ENCODE data around the gene PCP4L1. TPM values are rescaled to one million over a fixed set of nuclear protein-coding genes. Genes with fewer than 3 reads are reported as not detected.

Gene PCP4L1
- total RNA-seq, 2 experiments from 2014 or later = 0.21 to 0.27 TPM

DNA sequence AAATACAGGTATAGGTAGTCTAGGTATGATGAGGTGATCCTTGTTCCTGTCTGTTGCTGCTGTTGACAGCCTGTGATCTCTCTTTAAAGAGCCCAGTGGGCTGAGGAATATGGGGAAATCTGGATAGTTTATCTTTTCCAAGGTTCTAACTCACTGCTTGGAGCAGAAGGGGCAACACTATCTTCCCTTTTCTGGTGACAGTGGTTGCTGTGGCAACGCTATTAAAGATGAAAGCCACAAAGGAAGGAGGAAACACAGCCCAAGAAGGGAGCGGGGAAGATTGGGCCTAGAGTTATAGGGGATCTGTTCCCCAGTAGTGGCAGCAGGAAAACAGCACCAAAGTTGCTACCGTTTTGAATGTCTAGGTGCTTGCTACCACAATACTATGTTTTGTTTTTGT lies 8.8 kb downstream of the PCP4L1 start:
- H3K27me3 Mint-ChIP-seq = peaks cover 5% of the 10 kb centered on the region
- no peaks in the 10 kb centered on the region for H3K36me3 Mint-ChIP-seq (ENCODE audit: low read depth)
- no peak overlapping the region for H3K27ac Mint-ChIP-seq
- ChIA-PET CTCF (interaction anchor here (0.6 to 1.2 kb wide), 2 partner anchors 9 to 15 kb away, joined by 3 to 5 read pairs; partner anchors contain the start of gene PCP4L1), POLR2A (no interaction called here)
- DNase-seq = no peak
- no peak for ATAC-seq
- no peaks in the 10 kb centered on the region for H3K4me1 Mint-ChIP-seq
- H3K9me3 Mint-ChIP-seq (ENCODE audit: low read depth) = no peaks in the 10 kb centered on the region
- H3K4me3 Mint-ChIP-seq = no peak overlapping the region
- intact Hi-C loops (cut with DNase I, micrococcal nuclease) = no loop called here

DNA sequence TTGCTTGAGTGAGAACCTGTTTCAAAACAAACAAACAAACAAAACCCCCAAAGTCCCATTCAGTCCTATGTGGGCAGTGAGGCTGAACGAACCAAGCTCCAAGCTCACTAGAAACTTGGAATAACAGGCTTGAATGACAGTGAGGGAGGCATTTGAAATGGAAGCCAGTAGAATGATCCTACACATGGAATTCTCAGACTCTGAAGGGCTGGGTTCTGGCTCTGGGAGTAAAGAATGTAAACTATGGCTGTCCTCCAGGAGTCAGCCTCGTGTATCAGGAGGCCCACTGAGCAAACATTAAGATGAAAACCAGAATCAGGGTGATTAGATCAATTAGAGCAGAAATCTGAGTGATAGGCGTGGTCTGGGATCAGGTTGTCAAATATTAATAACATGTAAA lies 14.9 kb downstream of the PCP4L1 start:
- no peak overlapping the region for H3K27ac Mint-ChIP-seq
- H3K27me3 Mint-ChIP-seq = peaks cover 5% of the 10 kb centered on the region
- no peaks in the 10 kb centered on the region for H3K4me1 Mint-ChIP-seq
- DNase-seq = no peak
- H3K9me3 Mint-ChIP-seq (ENCODE audit: low read depth) = no peaks in the 10 kb centered on the region
- intact Hi-C loops (cut with DNase I, micrococcal nuclease) = no loop called here
- POLR2A ChIA-PET = no interaction called here
- CTCF ChIA-PET = interaction anchor here (1.0 kb wide), 1 partner anchor 60 kb away, joined by 3 read pairs; no protein-coding TSS in a partner anchor
- H3K36me3 Mint-ChIP-seq (ENCODE audit: low read depth) = no peaks in the 10 kb centered on the region
- ATAC-seq = no peak
- no peak overlapping the region for H3K4me3 Mint-ChIP-seq

DNA sequence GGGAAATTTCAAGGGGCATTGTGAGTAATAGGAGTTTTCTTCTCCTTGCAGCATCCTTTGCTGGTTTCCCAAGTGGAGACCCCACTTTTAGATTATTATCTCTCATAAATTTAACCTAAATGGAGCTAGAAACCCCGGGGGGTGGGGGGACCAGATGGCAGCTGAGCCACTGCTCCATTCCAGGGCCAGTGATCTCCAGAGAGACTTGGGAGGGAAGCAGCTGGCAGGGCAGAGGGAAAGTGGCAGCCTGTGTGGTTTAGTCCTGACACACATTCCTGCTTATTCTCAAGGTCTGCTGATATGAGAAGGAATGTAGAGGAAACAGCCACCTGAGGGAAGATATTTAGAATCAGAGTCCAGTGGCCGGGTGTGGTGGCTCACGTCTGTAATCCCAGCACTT lies 16.3 kb downstream of the PCP4L1 start:
- CTCF ChIA-PET = no interaction called here
- ATAC-seq (no peak), DNase-seq (no peak)
- intact Hi-C loops (cut with DNase I, micrococcal nuclease) = no loop called here
- Mint-ChIP-seq H3K9me3 (ENCODE audit: low read depth) (no peaks in the 10 kb centered on the region), H3K4me3 (no peak overlapping the region), H3K4me1 (no peaks in the 10 kb centered on the region), H3K36me3 (ENCODE audit: low read depth) (no peaks in the 10 kb centered on the region), H3K27ac (no peak overlapping the region), H3K27me3 (peaks cover 3% of the 10 kb centered on the region)
- POLR2A ChIA-PET = no interaction called here

DNA sequence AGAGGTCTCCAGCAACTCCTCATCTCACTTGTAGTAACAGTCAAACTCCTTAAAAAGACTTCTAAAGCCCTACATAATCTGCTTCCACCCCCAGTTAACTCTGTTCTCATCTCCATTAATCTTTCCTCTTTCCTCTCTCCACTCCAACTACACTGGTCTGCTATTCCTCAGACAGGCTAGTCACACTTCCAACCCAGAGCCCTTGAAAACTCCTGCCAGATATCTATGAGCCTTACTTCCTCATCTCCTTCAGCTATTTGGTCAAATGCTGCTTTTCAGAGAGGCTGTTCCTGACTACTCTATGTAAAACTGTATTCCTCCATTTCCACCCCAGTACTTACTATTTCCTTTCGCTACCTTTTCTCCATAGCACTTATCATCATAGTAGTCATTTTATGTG lies 24.4 kb downstream of the PCP4L1 start:
- DNase-seq (no peak), ATAC-seq (no peak)
- CTCF ChIA-PET = interaction anchor here (1.0 to 2.1 kb wide), 6 partner anchors 9 to 117 kb away, joined by 3 to 10 read pairs (median 4); no protein-coding TSS in a partner anchor
- H3K27ac Mint-ChIP-seq = no peak overlapping the region
- no peaks in the 10 kb centered on the region for H3K36me3 Mint-ChIP-seq (ENCODE audit: low read depth)
- H3K4me1 Mint-ChIP-seq = no peaks in the 10 kb centered on the region
- H3K9me3 Mint-ChIP-seq (ENCODE audit: low read depth) = no peaks in the 10 kb centered on the region
- intact Hi-C loops (cut with DNase I, micrococcal nuclease) = no loop called here
- POLR2A ChIA-PET = no interaction called here
- no peaks in the 10 kb centered on the region for H3K27me3 Mint-ChIP-seq
- no peak overlapping the region for H3K4me3 Mint-ChIP-seq

DNA sequence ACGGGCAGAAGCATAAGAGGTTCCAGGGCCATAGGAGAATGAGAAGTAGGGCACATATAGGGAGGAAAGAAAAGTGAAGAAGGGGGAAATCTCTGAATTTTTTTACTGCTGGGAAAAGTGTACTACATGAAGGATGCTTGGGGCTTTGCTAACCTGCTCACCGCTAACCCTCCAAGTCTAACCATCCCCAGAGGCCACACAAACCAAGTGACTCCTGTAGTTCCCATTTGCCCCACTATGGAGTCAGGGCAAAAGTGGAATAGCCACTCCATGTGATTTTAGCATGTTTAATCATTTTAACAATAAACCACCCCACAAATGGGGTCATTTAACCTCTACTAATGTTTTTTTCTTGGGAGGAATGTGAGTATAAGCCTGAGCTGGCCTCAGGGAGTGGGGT lies 26.6 kb downstream of the PCP4L1 start:
- intact Hi-C loops (cut with DNase I, micrococcal nuclease) = no loop called here
- ATAC-seq (no peak), DNase-seq (no peak)
- CTCF ChIA-PET = interaction anchor here (1.1 to 3.2 kb wide), 3 partner anchors 21 to 60 kb away, joined by 3 to 7 read pairs (median 3); partner anchors contain the start of gene TOMM40L
- Mint-ChIP-seq H3K27me3 (no peaks in the 10 kb centered on the region), H3K9me3 (ENCODE audit: low read depth) (no peaks in the 10 kb centered on the region), H3K4me3 (no peak overlapping the region), H3K4me1 (no peaks in the 10 kb centered on the region), H3K36me3 (ENCODE audit: low read depth) (no peaks in the 10 kb centered on the region), H3K27ac (no peak overlapping the region)
- POLR2A ChIA-PET = no interaction called here

DNA sequence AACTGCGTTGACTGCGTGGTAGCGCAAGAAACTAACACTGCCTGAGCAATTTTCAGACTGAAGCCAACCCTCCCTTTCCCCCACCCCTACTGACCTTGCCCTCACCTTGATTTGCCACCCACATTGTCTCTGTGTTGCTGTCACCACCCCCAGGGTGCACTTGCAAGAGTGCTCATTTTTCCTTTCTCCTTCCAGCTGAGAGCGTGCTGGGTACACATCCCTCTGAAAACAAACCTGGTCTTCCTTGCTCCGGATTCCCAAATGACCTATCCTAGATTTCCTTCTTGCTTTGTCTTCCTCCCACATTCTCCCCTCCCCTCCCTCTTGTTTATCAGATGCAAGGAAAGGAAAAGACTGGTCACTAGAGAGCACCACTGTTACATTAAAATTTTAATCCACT lies 27.0 kb downstream of the PCP4L1 start:
- Mint-ChIP-seq H3K4me3 (no peak overlapping the region), H3K9me3 (ENCODE audit: low read depth) (no peaks in the 10 kb centered on the region), H3K36me3 (ENCODE audit: low read depth) (no peaks in the 10 kb centered on the region), H3K27ac (no peak overlapping the region), H3K4me1 (no peaks in the 10 kb centered on the region), H3K27me3 (no peaks in the 10 kb centered on the region)
- ChIA-PET POLR2A (no interaction called here), CTCF (interaction anchor here (1.1 to 3.2 kb wide), 2 partner anchors 36 to 60 kb away, joined by 3 to 7 read pairs; partner anchors contain the start of gene TOMM40L)
- DNase-seq (no peak), ATAC-seq (no peak)
- intact Hi-C loops (cut with DNase I, micrococcal nuclease) = no loop called here

DNA sequence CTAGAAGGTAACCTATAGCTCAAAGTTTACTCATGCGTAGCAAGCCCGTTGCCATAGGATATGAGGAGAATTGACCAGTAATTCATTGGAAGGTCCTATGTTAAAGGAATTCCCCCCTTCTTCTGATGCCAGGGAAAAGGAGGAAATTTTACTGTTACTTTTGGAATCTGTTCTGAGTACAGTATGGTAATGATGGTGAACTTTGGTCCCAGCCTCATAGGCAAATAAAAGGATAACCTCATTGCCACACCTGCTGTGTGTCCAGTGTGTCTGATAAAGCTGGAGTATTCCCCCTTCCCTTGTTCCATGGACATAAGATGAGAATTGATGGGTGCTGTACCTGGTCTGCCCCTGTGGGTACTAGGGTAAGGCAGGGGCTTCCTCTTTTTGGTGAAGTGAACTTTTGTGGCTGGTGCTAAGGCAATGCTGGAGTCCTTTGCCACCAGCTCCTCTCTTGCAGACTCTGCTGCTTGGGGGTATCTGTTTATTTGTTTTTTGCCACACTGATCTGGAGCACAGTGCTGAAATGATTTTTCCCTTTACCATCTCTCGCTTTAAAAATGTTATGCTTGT lies 29.0 kb downstream of the PCP4L1 start:
- no peak overlapping the region for H3K27ac Mint-ChIP-seq
- POLR2A ChIA-PET = interaction anchor here (0.6 kb wide), 1 partner anchor 119 kb away, joined by 4 read pairs; no protein-coding TSS in a partner anchor

DNA sequence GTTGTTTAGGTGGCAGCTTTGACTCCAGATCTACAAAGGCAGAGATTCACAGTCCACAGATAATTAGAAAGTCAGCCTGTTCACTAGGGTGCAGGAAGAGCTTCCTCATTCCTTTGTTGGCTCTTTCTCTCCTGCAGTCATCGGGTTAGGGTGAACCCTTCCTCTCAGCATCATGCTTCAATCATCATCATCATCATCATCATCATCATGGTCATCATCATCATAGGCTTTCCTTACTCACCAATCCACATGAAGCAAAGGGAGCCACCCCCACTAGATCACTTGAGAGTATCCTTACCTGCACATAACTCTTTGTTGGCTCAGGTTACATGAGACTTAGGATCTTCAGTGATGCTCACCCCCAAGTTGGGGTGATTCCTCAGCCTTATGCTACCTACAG lies 32.2 kb downstream of the PCP4L1 start:
- Mint-ChIP-seq H3K27ac (no peak overlapping the region), H3K4me1 (no peaks in the 10 kb centered on the region), H3K9me3 (ENCODE audit: low read depth) (no peaks in the 10 kb centered on the region), H3K36me3 (ENCODE audit: low read depth) (no peaks in the 10 kb centered on the region), H3K27me3 (no peaks in the 10 kb centered on the region), H3K4me3 (no peak overlapping the region)
- no peak for DNase-seq
- ATAC-seq = no peak
- POLR2A ChIA-PET = interaction anchor here (0.7 kb wide), 2 partner anchors 65 to 125 kb away, joined by 3 to 5 read pairs; partner anchors contain the start of gene TOMM40L
- CTCF ChIA-PET = interaction anchor here (0.5 to 4.2 kb wide), 37 partner anchors 8 to 1123 kb away, joined by 3 to 27 read pairs (median 4); partner anchors contain the start of genes NDUFS2, PPOX, SDHC and TOMM40L
- intact Hi-C loops (cut with DNase I, micrococcal nuclease) = loop anchor here (1.0 kb wide), 2 partner anchors 63 to 98 kb away; no protein-coding TSS in a partner anchor

More for the DNA sequence above, 29.0 kb downstream of the PCP4L1 start:
- no peak for DNase-seq
- CTCF ChIA-PET = interaction anchor here (0.5 to 3.2 kb wide), 5 partner anchors 8 to 665 kb away, joined by 3 to 7 read pairs (median 4); partner anchors contain the start of gene TOMM40L
- Mint-ChIP-seq H3K9me3 (ENCODE audit: low read depth) (no peaks in the 10 kb centered on the region), H3K36me3 (ENCODE audit: low read depth) (no peaks in the 10 kb centered on the region), H3K27me3 (no peaks in the 10 kb centered on the region), H3K4me3 (no peak overlapping the region), H3K4me1 (no peaks in the 10 kb centered on the region)
- ATAC-seq = no peak
- intact Hi-C loops (cut with DNase I, micrococcal nuclease) = no loop called here

DNA sequence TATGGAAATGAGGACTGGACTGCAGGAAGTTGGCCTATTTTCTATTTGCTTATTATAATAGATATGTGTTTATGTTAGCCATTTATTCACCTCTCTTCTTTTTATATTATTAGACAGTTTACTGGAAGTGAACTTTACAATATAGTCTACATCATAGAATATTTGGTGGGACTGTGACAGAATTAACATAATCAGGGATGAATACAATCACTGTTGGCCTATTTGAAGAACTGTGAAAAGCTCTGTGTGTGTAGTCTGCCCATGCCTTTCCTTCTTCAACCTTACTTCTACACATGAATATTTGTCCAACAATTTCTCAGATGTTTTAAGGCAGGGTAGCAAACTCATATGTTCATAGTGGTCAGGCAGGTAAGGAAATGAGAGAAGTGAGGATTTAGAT lies 38.9 kb downstream of the PCP4L1 start:
- Mint-ChIP-seq H3K27ac (no peak overlapping the region), H3K36me3 (ENCODE audit: low read depth) (no peaks in the 10 kb centered on the region), H3K27me3 (no peaks in the 10 kb centered on the region), H3K9me3 (ENCODE audit: low read depth) (no peaks in the 10 kb centered on the region), H3K4me3 (no peak overlapping the region), H3K4me1 (no peaks in the 10 kb centered on the region)
- DNase-seq (no peak), ATAC-seq (no peak)
- intact Hi-C loops (cut with DNase I, micrococcal nuclease) = no loop called here
- CTCF ChIA-PET = interaction anchor here (0.6 kb wide), 1 partner anchor 86 kb away, joined by 3 read pairs; no protein-coding TSS in a partner anchor
- POLR2A ChIA-PET = no interaction called here

DNA sequence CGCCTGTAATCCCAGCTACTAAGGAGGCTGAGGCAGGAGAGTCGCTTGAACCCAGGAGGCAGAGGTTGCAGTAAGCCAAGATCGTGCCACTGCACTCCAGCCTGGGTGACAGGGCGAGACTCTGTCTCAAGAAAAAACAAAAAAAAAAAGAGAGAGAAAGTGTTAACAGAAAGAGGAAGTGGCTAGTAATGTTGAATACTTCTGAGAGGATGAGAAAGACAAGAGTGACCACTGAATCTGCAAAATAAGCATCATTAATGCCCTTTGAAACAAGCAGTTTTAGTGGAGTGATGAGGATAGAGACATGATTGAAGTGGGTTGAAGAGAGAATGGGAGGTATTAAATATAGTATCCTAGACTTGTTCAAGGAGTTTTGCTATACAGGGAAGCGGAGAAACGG lies 39.6 kb downstream of the PCP4L1 start:
- CTCF ChIA-PET = interaction anchor here (0.6 kb wide), 2 partner anchors 69 to 87 kb away, joined by 3 read pairs; no protein-coding TSS in a partner anchor
- intact Hi-C loops (cut with DNase I, micrococcal nuclease) = no loop called here
- POLR2A ChIA-PET = no interaction called here
- H3K27me3 Mint-ChIP-seq = no peaks in the 10 kb centered on the region
- H3K9me3 Mint-ChIP-seq (ENCODE audit: low read depth) = no peaks in the 10 kb centered on the region
- no peak for ATAC-seq
- no peak overlapping the region for H3K4me3 Mint-ChIP-seq
- no peak for DNase-seq
- H3K4me1 Mint-ChIP-seq = peaks cover 2% of the 10 kb centered on the region
- H3K36me3 Mint-ChIP-seq (ENCODE audit: low read depth) = no peaks in the 10 kb centered on the region
- no peak overlapping the region for H3K27ac Mint-ChIP-seq

DNA sequence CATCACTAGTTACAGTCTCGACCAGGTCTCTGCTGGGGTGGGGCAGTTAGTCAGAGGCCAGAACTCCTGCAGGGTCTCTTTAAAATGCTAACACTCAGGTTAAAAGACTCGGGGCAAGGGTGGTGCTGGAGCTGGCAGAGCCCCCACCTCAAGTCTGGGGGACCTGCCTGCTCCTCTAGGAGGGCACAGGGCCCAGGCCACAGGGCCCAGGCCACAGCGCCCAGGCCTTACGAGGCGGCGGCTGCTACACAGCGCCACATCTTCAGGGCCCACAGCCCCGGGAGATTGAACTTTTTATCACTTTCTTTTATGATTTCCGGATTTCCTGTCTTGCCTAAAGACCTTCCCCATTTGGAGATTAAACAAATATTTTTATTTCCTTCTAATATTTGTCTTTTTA lies 40.8 kb downstream of the PCP4L1 start:
- ChIA-PET CTCF (no interaction called here), POLR2A (no interaction called here)
- Mint-ChIP-seq H3K27me3 (no peaks in the 10 kb centered on the region), H3K4me3 (no peak overlapping the region), H3K27ac (peak overlapping the region; percentile 37), H3K9me3 (ENCODE audit: low read depth) (no peaks in the 10 kb centered on the region), H3K4me1 (peaks cover 8% of the 10 kb centered on the region), H3K36me3 (ENCODE audit: low read depth) (no peaks in the 10 kb centered on the region)
- DNase-seq = no peak
- intact Hi-C loops (cut with DNase I, micrococcal nuclease) = no loop called here
- no peak for ATAC-seq

DNA sequence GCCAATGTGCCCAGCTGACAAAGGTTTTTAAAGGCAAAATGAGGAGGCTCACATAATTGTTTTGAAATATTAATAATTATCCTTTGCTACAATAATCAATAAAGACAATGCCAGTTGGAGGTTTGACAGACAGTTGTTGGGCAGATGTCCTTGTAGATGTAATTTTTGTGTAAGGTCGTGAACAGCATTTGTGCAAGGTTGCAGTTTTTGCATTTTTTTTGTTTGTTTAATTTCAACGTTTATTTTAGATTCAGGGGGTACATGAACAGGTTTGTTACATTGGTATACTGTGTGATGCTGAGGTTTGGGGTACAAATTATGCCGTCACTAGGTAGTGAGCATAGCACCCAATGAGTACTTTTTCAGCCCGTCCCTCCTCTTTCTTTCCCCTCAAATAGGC lies 41.9 kb downstream of the PCP4L1 start:
- Mint-ChIP-seq H3K9me3 (ENCODE audit: low read depth) (no peaks in the 10 kb centered on the region), H3K36me3 (ENCODE audit: low read depth) (no peaks in the 10 kb centered on the region), H3K4me1 (peaks cover 17% of the 10 kb centered on the region), H3K27me3 (no peaks in the 10 kb centered on the region), H3K4me3 (no peak overlapping the region), H3K27ac (no peak overlapping the region)
- ATAC-seq (no peak), DNase-seq (no peak)
- intact Hi-C loops (cut with DNase I, micrococcal nuclease) = loop anchor here in 1 of 2 experiments (5.0 kb wide), 1 partner anchor 132 kb away; no protein-coding TSS in a partner anchor
- CTCF ChIA-PET = interaction anchor here (1.9 kb wide), 1 partner anchor 74 kb away, joined by 4 read pairs; the partner anchor contains the start of gene TOMM40L
- POLR2A ChIA-PET = interaction anchor here (0.6 kb wide), 1 partner anchor 75 kb away, joined by 4 read pairs; no protein-coding TSS in a partner anchor

All from activated CD4-positive, alpha-beta T cell treated with anti-CD3 and anti-CD28 coated beads for 36 hours (primary cell).